GM19463 (cell line): ENCODE measurements around the gene HNRNPH3.

ENCODE experiments used
- ATAC-seq: cut with Tn5 transposase; IDR thresholded peaks from one replicate; pipeline ENCODE4 v1.9.1; 2021; ENCODE audit warnings: mild to moderate bottlenecking, moderate library complexity; ENCODE audit not compliant: unreplicated experiment

Gene HNRNPH3

GRCh38 chr10:68330852-68331454 lies 911 bp upstream of the HNRNPH3 start:
- no peak for ATAC-seq

- ATAC-seq = peak; percentile 21
Measured at GRCh38 chr10:68332259-68333057, 594 bp downstream of the HNRNPH3 start, which contains the start of gene PBLD. TSS of gene PBLD (minus strand) at chr10:68332928. CDS start at chr10:68306844, 26,084 bp downstream.

- ATAC-seq = no peak
Measured at GRCh38 chr10:68333058-68333395, 1.2 kb downstream of the HNRNPH3 start.

- no peak for ATAC-seq
Measured at GRCh38 chr10:68333440-68334431, 1.9 kb downstream of the HNRNPH3 start.

- no peak for ATAC-seq
Measured at GRCh38 chr10:68334672-68335467, 3.0 kb downstream of the HNRNPH3 start.

- ATAC-seq = no peak
Measured at GRCh38 chr10:68336754-68337351, 5.0 kb downstream of the HNRNPH3 start.

- ATAC-seq = no peak
Measured at GRCh38 chr10:68340358-68341080, 8.7 kb downstream of the HNRNPH3 start.

GRCh38 chr10:68342909-68343516 lies 11.1 kb downstream of the HNRNPH3 start:
- ATAC-seq = no peak

- no peak for ATAC-seq
Measured at GRCh38 chr10:68345621-68346020, 13.8 kb downstream of the HNRNPH3 start.

GRCh38 chr10:68346774-68347173 lies 14.9 kb downstream of the HNRNPH3 start:
- no peak for ATAC-seq

GRCh38 chr10:68348265-68348741 lies 16.4 kb downstream of the HNRNPH3 start:
- peak; percentile 57 for ATAC-seq

- ATAC-seq = no peak
Measured at GRCh38 chr10:68353537-68353936, 21.7 kb downstream of the HNRNPH3 start.

- ATAC-seq = no peak
Measured at GRCh38 chr10:68359189-68359588, 27.3 kb downstream of the HNRNPH3 start.

- ATAC-seq = no peak
Measured at GRCh38 chr10:68362590-68362989, 30.7 kb downstream of the HNRNPH3 start.

- no peak for ATAC-seq
Measured at GRCh38 chr10:68364101-68364886, 32.4 kb downstream of the HNRNPH3 start.

- ATAC-seq = no peak
Measured at GRCh38 chr10:68365611-68366010, 33.7 kb downstream of the HNRNPH3 start.

- no peak for ATAC-seq
Measured at GRCh38 chr10:68366600-68366999, 34.7 kb downstream of the HNRNPH3 start.

- ATAC-seq = no peak
Measured at GRCh38 chr10:68367121-68367520, 35.3 kb downstream of the HNRNPH3 start.
